Lower lobe of right lung (tissue), 2 donors: ENCODE results near the gene MTHFSD. TPM values are rescaled to one million over a fixed set of nuclear protein-coding genes. Genes with fewer than 3 reads are reported as not detected.

Experiments
- ATAC-seq, 2 donors: fragments of 200-7000 bp; cut with Tn5 transposase; one replicate each; pipeline ENCODE4 v1.9.1; 2020 to 2022; ENCODE audit warnings: mild to moderate bottlenecking in 2 of 2, moderate library complexity in 2 of 2
- DNase-seq: peaks from one replicate; pipeline ENCODE4 v3.0.0-alpha.2; 2020
- H3K27ac ChIP-seq: fragments of 200-600 bp; one replicate; pipeline ENCODE4 v1.8.0; 2022
- H3K27me3 ChIP-seq: fragments of 200-600 bp; one replicate; pipeline ENCODE4 v1.8.0; 2022; ENCODE audit warnings: low read depth
- H3K36me3 ChIP-seq: fragments of 200-600 bp; one replicate; pipeline ENCODE4 v1.8.0; 2022; ENCODE audit warnings: mild to moderate bottlenecking
- H3K4me1 ChIP-seq: fragments of 200-600 bp; one replicate; pipeline ENCODE4 v1.8.0; 2022
- H3K4me3 ChIP-seq: fragments of 200-600 bp; one replicate; pipeline ENCODE4 v1.8.0; 2022; ENCODE audit warnings: mild to moderate bottlenecking
- H3K9me3 ChIP-seq: fragments of 200-600 bp; one replicate; pipeline ENCODE4 v1.8.0; 2022
- intact Hi-C: fragments of 100-400 bp; cut with DNase I; formaldehyde crosslinking; loops from one replicate; pipeline ENCODE4 v1.11.0; 2022
- total RNA-seq: library from RNA; stranded (reverse); fragmentation: NEBNext Ultra II Directional; extraction: Animal tissue kit (Norgen Biotek cat#: 25700); gene quantifications from one replicate; pipeline ENCODE4 v1.2.1, GENCODE V29; 2021
- TF ChIP-seq, protein P1 (sequence below): fragments of 200-600 bp; IDR thresholded peaks from one replicate; pipeline ENCODE4 v1.8.0; 2022; ENCODE audit warnings: antibody characterized with exemption, mild to moderate bottlenecking
- donor health status: DM: no; HTN: yes; CAD: no; lungs with severe emphysema.

MTHFSD gene
- total RNA-seq, 1 donor from 2014 or later = 21.2 TPM

DNA sequence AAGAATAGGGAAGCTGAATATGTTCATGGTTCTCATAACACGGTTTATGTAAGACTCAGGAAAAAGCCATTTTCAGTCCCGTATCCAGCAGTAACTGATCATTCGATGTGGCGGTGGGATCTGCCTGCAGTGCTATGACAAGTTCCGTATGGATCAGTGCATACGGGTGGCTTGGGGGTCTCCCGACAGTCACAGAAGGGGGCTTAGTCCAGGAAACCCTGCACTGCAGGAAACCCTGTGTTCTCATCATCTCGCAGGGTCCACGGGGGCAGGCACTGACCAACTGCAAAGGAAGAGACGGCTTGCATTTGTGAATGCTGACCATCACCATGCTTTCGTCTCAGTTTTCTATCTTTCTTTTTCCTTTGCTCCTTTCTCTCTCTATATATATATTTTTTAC is 7.7 kb downstream of the MTHFSD start:
- ATAC-seq (no peak), DNase-seq (no peak)
- H3K4me1 ChIP-seq = no peaks in the 10 kb centered on the region
- H3K36me3 ChIP-seq = peaks cover 80% of the 10 kb centered on the region
- H3K9me3 ChIP-seq = no peaks in the 10 kb centered on the region
- intact Hi-C loops = no loop called here
- no peak overlapping the region for H3K4me3 ChIP-seq
- TF ChIP-seq, protein P1, sequence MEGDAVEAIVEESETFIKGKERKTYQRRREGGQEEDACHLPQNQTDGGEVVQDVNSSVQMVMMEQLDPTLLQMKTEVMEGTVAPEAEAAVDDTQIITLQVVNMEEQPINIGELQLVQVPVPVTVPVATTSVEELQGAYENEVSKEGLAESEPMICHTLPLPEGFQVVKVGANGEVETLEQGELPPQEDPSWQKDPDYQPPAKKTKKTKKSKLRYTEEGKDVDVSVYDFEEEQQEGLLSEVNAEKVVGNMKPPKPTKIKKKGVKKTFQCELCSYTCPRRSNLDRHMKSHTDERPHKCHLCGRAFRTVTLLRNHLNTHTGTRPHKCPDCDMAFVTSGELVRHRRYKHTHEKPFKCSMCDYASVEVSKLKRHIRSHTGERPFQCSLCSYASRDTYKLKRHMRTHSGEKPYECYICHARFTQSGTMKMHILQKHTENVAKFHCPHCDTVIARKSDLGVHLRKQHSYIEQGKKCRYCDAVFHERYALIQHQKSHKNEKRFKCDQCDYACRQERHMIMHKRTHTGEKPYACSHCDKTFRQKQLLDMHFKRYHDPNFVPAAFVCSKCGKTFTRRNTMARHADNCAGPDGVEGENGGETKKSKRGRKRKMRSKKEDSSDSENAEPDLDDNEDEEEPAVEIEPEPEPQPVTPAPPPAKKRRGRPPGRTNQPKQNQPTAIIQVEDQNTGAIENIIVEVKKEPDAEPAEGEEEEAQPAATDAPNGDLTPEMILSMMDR = no peak
- no peaks in the 10 kb centered on the region for H3K27me3 ChIP-seq
- H3K27ac ChIP-seq = no peak overlapping the region

DNA sequence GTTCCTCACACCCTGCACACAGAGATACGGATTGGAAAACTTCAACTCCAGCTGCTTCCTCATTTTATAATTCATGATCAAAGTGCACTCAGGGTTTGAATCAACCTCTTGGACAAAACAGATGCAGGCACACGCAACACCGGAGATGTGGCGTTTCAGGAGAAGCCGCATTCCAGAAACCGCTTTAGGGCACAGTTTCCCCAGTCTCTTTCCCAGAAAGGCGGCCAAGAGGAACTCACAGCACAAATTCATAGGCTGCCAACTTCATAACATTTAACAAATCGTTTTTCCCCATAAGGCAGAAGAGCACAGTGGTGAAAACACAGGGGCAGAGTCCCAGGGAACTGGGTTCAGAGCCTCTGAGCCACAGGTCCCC is 8.4 kb downstream of the MTHFSD start:
- TF ChIP-seq, protein P1 = no peak
- no peaks in the 10 kb centered on the region for H3K27me3 ChIP-seq
- H3K9me3 ChIP-seq = no peaks in the 10 kb centered on the region
- H3K4me3 ChIP-seq = no peak overlapping the region
- no peak overlapping the region for H3K27ac ChIP-seq
- H3K4me1 ChIP-seq = no peaks in the 10 kb centered on the region
- ATAC-seq (no peak), DNase-seq (no peak)
- intact Hi-C loops = no loop called here
- H3K36me3 ChIP-seq = peaks cover 83% of the 10 kb centered on the region

DNA sequence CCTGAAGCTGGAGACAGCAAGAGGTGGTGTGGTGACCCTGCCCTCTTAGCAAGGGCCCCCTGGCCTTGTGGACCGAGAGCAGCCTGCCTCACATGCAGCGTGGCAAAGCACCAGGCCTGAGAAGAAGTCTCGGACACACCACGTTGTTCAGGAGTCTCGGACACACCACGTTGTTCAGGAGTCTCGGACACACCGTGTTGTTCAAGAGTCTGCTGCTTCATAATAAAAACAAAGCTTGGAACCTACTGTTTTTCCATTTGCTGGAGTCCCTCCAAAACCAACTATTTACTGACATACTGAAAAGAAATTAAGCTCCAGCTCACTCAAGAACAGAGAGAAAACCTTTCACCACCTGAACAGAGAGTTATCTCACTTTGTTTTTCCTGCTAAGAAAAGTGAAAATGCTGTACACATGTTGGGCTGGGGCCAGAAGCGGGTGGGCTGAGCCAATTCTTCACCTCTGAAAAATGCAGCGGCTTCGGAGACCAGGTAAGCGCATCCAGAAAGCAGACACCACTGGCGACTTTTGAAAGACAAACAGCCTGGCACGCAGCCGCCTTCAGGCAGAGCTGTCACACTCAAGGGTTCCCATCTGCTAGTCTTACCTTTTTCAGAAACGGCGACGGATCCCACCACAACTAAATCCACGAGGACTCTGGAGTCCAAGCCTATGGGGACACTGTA is 8.9 kb downstream of the MTHFSD start:
- H3K4me3 ChIP-seq = no peak overlapping the region
- peaks cover 83% of the 10 kb centered on the region for H3K36me3 ChIP-seq
- intact Hi-C loops = no loop called here
- H3K27ac ChIP-seq = no peak overlapping the region
- no peaks in the 10 kb centered on the region for H3K4me1 ChIP-seq
- ATAC-seq (no peak), DNase-seq (no peak)
- TF ChIP-seq, protein P1 = no peak
- H3K27me3 ChIP-seq = no peaks in the 10 kb centered on the region
- H3K9me3 ChIP-seq = no peaks in the 10 kb centered on the region

DNA sequence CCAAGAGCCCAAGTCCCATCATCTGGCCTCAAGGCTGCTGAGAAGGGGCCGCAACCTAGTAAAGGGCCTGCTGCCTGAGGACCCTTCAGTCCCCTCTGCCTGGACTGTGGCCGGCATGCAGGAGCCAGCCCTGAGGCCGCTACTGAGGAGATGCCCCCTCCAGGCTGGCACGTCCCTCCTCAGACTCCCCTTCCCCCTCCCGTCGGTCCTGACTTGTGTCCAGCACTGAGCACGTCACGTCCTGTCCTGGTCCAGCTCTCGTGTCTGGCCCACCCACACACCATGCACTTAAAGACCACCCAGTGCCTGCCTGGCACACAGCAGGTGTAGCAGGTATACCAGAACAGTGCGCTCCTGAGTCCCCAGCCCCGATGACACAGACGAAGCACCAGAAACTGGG is 9.6 kb downstream of the MTHFSD start:
- H3K27me3 ChIP-seq = no peaks in the 10 kb centered on the region
- H3K27ac ChIP-seq = no peak overlapping the region
- H3K4me3 ChIP-seq = no peak overlapping the region
- no peaks in the 10 kb centered on the region for H3K9me3 ChIP-seq
- peak in 1 of 2 donors; percentile 14 for ATAC-seq
- DNase-seq = no peak
- peaks cover 83% of the 10 kb centered on the region for H3K36me3 ChIP-seq
- intact Hi-C loops = no loop called here
- no peaks in the 10 kb centered on the region for H3K4me1 ChIP-seq
- TF ChIP-seq, protein P1 = no peak

DNA sequence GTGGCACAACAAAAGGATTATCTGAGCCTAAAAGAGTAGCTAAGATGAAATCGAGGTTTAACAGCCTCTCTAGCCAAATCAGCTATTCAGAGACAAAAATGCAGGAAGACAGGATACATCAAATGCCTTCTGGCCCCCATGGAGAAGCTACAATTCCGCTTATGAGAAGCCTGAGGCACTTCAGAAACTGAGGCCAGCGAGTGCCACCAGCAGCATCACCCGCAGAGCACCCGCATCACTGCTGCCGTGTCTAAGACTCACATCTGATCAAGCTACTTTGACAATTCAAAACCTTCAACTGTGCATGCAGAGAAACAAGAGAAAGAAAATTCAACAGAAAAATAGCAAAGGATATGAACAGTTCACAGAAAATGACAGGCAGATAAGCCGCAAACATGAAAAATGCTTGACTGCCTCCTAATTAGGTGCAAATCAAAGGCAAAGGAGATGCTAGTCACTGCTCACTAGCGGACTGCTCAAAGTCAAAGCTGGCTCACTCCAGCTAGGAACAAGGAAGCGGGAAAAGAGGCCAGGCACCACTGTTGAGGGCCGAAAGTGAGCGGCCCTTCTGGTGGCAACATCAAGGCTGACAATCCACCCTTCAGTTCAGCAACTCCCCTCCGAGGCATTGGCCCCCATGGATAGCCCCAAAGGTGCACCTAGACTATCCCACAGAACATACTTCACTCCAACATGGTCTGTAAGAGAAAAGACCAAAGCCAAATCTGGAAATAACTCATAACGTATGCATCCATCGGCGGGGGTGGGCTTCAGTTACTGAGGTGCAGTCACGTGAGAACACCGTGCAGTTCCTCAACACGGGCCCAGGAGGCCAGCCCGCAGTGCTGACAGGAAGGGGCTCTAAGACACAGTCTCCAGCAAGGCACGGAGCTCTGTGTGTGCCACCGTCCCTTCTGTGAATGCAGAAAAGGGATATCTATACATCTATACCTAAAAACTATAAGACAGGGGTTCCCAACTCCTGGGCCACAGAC is 12.0 kb downstream of the MTHFSD start:
- ATAC-seq (no peak), DNase-seq (no peak)
- Histone ChIP-seq H3K36me3 (peaks cover 87% of the 10 kb centered on the region), H3K4me1 (no peaks in the 10 kb centered on the region), H3K9me3 (no peaks in the 10 kb centered on the region), H3K27me3 (no peaks in the 10 kb centered on the region), H3K27ac (no peak overlapping the region), H3K4me3 (no peak overlapping the region)
- TF ChIP-seq, protein P1 = no peak
- intact Hi-C loops = no loop called here
